Right atrium auricular region (tissue), 2 donors: Measurements from ENCODE around the gene LHFPL2. TPM values are rescaled to one million over a fixed set of nuclear protein-coding genes. Genes with fewer than 3 reads are reported as not detected.

ENCODE experiments used
- DNase-seq: peaks from one replicate; pipeline ENCODE4 v3.0.0-alpha.2; 2019; ENCODE audit warnings: low spot score
- H3K27ac ChIP-seq, 2 donors: fragments of 200-600 bp; sonication (generic); 1 replicate in 1 of 2; 2 replicates in 1 of 2; pipeline ENCODE4 v1.5.1; 2016 to 2019
- H3K27me3 ChIP-seq, 2 donors: fragments of 200-600 bp; sonication (generic); one replicate each; pipeline versions ENCODE4 v1.5.1 to v1.6.0; 2017 to 2019
- H3K36me3 ChIP-seq: fragments of 200-600 bp; sonication (generic); one replicate; pipeline ENCODE4 v1.5.1; 2016
- H3K4me1 ChIP-seq, 2 donors: fragments of 200-600 bp; sonication (generic); one replicate each; pipeline versions ENCODE4 v1.5.1 to v1.6.0; 2017 to 2019
- H3K4me3 ChIP-seq, 2 donors: fragments of 200-600 bp; sonication (generic); 1 replicate in 1 of 2; 2 replicates in 1 of 2; pipeline ENCODE4 v1.5.1; 2017 to 2019; ENCODE audit warnings: mild to moderate bottlenecking in 1 of 2, moderate library complexity in 1 of 2
- H3K9me3 ChIP-seq, 2 donors: fragments of 200-600 bp; sonication (generic); one replicate each; pipeline ENCODE4 v1.5.1; 2019
- total RNA-seq, 2 donors: library from RNA; depleted of rRNA; stranded (reverse); fragments of >200 nt; gene quantifications; one replicate each; pipeline ENCODE4 v1.1.0, GENCODE V29; 2016
- TF ChIP-seq, protein P1 (sequence below), 2 donors: fragments of 200-600 bp; sonication (generic); IDR thresholded peaks; one replicate each; pipeline ENCODE4 v1.5.1; 2019; ENCODE audit warnings: antibody characterized with exemption in 2 of 2

LHFPL2 gene
- total RNA-seq, 2 donors from 2014 or later = 9.9 to 15.9 TPM

GRCh38 chr5:78661044-78661443 is 12.5 kb upstream of the LHFPL2 start:
- peaks cover 0 to 16% of the 10 kb centered on the region in 2 donors for H3K4me1 ChIP-seq
- DNase-seq = no peak
- no peaks in the 10 kb centered on the region for H3K36me3 ChIP-seq
- no peak overlapping the region for H3K27ac ChIP-seq
- H3K27me3 ChIP-seq = no peaks in the 10 kb centered on the region
- TF ChIP-seq, protein P1, sequence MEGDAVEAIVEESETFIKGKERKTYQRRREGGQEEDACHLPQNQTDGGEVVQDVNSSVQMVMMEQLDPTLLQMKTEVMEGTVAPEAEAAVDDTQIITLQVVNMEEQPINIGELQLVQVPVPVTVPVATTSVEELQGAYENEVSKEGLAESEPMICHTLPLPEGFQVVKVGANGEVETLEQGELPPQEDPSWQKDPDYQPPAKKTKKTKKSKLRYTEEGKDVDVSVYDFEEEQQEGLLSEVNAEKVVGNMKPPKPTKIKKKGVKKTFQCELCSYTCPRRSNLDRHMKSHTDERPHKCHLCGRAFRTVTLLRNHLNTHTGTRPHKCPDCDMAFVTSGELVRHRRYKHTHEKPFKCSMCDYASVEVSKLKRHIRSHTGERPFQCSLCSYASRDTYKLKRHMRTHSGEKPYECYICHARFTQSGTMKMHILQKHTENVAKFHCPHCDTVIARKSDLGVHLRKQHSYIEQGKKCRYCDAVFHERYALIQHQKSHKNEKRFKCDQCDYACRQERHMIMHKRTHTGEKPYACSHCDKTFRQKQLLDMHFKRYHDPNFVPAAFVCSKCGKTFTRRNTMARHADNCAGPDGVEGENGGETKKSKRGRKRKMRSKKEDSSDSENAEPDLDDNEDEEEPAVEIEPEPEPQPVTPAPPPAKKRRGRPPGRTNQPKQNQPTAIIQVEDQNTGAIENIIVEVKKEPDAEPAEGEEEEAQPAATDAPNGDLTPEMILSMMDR (IDR thresholded peaks at IDR 0.05) = no peak
- H3K4me3 ChIP-seq = no peak overlapping the region
- H3K9me3 ChIP-seq = no peaks in the 10 kb centered on the region

GRCh38 chr5:78660401-78660800 is 11.8 kb upstream of the LHFPL2 start:
- no peak for DNase-seq
- TF ChIP-seq, protein P1 (IDR thresholded peaks at IDR 0.05) = no peak
- no peak overlapping the region for H3K27ac ChIP-seq

DNA sequence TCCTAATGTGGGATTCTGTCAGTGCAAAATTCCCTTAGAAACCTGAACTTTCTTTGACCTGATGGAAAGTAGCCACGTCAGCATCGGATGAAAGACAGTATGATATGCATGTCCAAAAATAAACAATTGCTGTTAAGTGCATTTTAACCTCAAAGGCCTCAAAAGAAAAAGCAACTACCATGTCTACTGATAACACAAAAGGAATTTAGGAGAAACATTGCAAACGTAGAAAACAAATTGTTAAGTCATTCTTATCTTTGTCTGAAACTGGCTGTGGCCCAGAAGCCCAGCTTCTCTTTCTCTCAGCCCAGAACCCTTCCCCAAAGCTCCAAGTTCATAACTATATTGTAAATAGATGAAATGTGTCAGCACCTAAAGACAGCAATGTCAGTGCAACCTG is 11.1 kb upstream of the LHFPL2 start:
- Histone ChIP-seq H3K36me3 (no peaks in the 10 kb centered on the region), H3K27me3 (no peaks in the 10 kb centered on the region), H3K4me1 (peaks cover 0 to 16% of the 10 kb centered on the region in 2 donors), H3K4me3 (no peak overlapping the region), H3K27ac (peak overlapping the region in 1 of 2 donors; percentile 47), H3K9me3 (no peaks in the 10 kb centered on the region)
- DNase-seq = no peak
- TF ChIP-seq, protein P1 (IDR thresholded peaks at IDR 0.05) = no peak

More at GRCh38 chr5:78660401-78660800, 11.8 kb upstream of the LHFPL2 start:
- H3K36me3 ChIP-seq = no peaks in the 10 kb centered on the region
- peaks cover 0 to 16% of the 10 kb centered on the region in 2 donors for H3K4me1 ChIP-seq
- H3K9me3 ChIP-seq = no peaks in the 10 kb centered on the region
- no peaks in the 10 kb centered on the region for H3K27me3 ChIP-seq
- no peak overlapping the region for H3K4me3 ChIP-seq

GRCh38 chr5:78659114-78659513 is 10.5 kb upstream of the LHFPL2 start:
- TF ChIP-seq, protein P1 (IDR thresholded peaks at IDR 0.05) = no peak
- H3K36me3 ChIP-seq = no peaks in the 10 kb centered on the region
- no peaks in the 10 kb centered on the region for H3K27me3 ChIP-seq
- no peaks in the 10 kb centered on the region for H3K9me3 ChIP-seq
- H3K27ac ChIP-seq = peak overlapping the region in 1 of 2 donors; percentile 47
- H3K4me3 ChIP-seq = no peak overlapping the region
- H3K4me1 ChIP-seq = peaks cover 0 to 18% of the 10 kb centered on the region in 2 donors
- no peak for DNase-seq

DNA sequence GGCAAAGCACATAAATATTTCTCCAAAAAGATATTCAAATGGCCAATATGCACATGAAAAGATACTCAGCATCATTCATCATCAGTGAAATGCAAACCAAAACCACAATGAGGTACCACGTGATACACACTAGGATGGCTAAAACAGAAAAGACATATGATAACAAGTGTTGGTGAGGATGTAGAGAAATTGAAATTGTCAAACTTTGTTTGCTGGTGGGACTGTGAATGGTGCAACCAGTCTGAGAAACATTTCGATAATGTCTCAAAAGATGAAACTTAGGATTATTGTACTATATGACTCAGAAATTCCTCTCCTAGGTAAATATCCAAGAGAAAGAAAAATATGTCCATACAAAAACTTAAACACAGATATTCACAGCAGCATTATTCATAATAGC is 8.6 kb upstream of the LHFPL2 start:
- Histone ChIP-seq H3K4me1 (peaks cover 0 to 23% of the 10 kb centered on the region in 2 donors), H3K9me3 (no peaks in the 10 kb centered on the region), H3K27ac (no peak overlapping the region), H3K4me3 (no peak overlapping the region), H3K36me3 (no peaks in the 10 kb centered on the region), H3K27me3 (no peaks in the 10 kb centered on the region)
- DNase-seq = no peak
- TF ChIP-seq, protein P1 (IDR thresholded peaks at IDR 0.05) = no peak

DNA sequence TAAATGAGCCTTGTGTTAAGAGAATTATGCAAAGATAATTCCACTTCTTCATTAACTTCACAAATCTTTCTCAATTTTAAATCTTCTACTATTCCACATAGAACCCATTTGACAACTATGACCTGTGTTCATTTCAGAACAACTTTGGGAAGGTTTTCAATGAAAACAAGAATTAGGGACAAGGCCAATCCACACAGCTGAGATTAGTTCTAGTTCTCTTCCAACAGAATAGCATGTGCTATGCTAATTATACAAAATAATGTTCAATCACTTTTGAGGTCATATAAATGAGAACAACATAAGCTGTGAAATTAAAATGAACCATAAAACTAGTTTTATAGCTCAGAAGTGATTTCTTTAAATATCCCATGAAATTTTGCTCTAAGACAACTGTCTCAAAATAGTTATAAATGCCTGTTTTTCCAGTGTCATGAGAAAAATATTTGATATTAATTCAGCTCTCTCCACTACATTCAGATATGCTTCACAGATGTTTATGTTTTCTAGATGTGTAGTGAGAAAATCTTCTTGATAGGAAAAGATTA is 7.2 kb upstream of the LHFPL2 start:
- no peak overlapping the region for H3K27ac ChIP-seq
- H3K4me1 ChIP-seq = peaks cover 0 to 23% of the 10 kb centered on the region in 2 donors
- no peaks in the 10 kb centered on the region for H3K27me3 ChIP-seq
- no peak overlapping the region for H3K4me3 ChIP-seq
- no peak for DNase-seq
- no peaks in the 10 kb centered on the region for H3K9me3 ChIP-seq
- TF ChIP-seq, protein P1 (IDR thresholded peaks at IDR 0.05) = no peak
- no peaks in the 10 kb centered on the region for H3K36me3 ChIP-seq
